Diencephalon (tissue), 1 donor: ENCODE data around the gene PKHD1. TPM values are rescaled to one million over a fixed set of nuclear protein-coding genes. Genes with fewer than 3 reads are reported as not detected.

Source experiments
- small RNA-seq: library from RNA; depleted of rRNA; stranded (forward); fragments of <200 nt; gene quantifications from one replicate; pipeline ENCODE3, GENCODE V24; 2014
- total RNA-seq: library from RNA; depleted of rRNA; stranded (reverse); fragments of >200 nt; gene quantifications from one replicate; pipeline ENCODE4 v1.2.3, GENCODE V29; 2014

The PKHD1 gene, protein sequence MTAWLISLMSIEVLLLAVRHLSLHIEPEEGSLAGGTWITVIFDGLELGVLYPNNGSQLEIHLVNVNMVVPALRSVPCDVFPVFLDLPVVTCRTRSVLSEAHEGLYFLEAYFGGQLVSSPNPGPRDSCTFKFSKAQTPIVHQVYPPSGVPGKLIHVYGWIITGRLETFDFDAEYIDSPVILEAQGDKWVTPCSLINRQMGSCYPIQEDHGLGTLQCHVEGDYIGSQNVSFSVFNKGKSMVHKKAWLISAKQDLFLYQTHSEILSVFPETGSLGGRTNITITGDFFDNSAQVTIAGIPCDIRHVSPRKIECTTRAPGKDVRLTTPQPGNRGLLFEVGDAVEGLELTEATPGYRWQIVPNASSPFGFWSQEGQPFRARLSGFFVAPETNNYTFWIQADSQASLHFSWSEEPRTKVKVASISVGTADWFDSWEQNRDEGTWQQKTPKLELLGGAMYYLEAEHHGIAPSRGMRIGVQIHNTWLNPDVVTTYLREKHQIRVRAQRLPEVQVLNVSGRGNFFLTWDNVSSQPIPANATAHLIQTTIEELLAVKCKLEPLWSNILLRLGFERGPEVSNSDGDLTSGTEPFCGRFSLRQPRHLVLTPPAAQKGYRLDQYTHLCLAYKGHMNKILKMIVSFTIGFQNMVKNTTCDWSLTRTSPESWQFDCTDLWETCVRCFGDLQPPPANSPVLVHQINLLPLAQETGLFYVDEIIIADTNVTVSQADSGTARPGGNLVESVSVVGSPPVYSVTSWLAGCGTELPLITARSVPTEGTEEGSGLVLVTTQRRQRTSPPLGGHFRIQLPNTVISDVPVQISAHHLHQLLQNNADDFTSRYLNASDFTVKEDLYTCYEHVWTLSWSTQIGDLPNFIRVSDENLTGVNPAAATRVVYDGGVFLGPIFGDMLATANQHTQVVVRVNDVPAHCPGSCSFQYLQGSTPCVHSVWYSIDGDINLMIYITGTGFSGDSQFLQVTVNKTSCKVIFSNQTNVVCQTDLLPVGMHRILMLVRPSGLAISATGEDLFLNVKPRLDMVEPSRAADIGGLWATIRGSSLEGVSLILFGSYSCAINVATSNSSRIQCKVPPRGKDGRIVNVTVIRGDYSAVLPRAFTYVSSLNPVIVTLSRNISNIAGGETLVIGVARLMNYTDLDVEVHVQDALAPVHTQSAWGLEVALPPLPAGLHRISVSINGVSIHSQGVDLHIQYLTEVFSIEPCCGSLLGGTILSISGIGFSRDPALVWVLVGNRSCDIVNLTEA (N-terminal part only)
- total RNA-seq: under 0.01 TPM

DNA sequence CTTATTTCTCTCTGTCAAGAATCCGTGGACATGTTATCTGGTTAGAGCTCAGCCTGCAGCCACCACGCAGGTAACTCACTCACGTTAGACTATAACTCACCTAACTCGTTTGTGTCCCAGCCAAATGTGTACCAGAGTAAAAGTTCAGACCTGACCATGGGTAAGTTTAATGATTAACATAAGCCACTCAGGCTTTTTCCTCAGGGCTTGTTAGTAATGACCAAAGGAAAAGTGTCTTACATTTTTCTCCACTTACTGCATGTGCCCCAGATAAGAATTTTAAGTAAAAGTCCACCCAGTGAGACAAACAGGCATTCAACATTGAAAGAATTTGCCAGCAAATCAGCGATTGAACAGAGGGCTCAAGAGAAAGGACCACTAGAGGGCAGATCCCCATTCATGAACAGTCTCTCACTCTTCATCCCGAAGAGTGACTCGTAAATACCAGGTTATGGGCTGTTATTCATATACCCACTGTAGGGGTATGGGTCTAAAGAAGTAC lies at the start of gene PKHD1:
Gene PKHD1, minus strand, starts transcription at position 116 of the 502 bp plus-strand sequence. CDS start 2,680 bp downstream, outside the sequence.

Small RNAs within 50 kb of the gene (small RNA-seq; reads per million reads assigned to genes)
- not detected for gene RN7SL580P

Other genes with a start within 250 kb of the PKHD1 start
- gene IL17A, start 98.8 kb upstream of the PKHD1 start, total RNA-seq: not detected
- not detected for gene IL17F, start 156.9 kb upstream of the PKHD1 start, total RNA-seq
- 20.3 TPM for gene MCM3, start 197.1 kb upstream of the PKHD1 start, total RNA-seq